Measurements from ENCODE around the gene CILP.
"Not testable (repeated sequence)": the region's sequence is repeated elsewhere in the genome, so short reads cannot be mapped to it uniquely, and the experiment has no call there.

The CILP gene, protein sequence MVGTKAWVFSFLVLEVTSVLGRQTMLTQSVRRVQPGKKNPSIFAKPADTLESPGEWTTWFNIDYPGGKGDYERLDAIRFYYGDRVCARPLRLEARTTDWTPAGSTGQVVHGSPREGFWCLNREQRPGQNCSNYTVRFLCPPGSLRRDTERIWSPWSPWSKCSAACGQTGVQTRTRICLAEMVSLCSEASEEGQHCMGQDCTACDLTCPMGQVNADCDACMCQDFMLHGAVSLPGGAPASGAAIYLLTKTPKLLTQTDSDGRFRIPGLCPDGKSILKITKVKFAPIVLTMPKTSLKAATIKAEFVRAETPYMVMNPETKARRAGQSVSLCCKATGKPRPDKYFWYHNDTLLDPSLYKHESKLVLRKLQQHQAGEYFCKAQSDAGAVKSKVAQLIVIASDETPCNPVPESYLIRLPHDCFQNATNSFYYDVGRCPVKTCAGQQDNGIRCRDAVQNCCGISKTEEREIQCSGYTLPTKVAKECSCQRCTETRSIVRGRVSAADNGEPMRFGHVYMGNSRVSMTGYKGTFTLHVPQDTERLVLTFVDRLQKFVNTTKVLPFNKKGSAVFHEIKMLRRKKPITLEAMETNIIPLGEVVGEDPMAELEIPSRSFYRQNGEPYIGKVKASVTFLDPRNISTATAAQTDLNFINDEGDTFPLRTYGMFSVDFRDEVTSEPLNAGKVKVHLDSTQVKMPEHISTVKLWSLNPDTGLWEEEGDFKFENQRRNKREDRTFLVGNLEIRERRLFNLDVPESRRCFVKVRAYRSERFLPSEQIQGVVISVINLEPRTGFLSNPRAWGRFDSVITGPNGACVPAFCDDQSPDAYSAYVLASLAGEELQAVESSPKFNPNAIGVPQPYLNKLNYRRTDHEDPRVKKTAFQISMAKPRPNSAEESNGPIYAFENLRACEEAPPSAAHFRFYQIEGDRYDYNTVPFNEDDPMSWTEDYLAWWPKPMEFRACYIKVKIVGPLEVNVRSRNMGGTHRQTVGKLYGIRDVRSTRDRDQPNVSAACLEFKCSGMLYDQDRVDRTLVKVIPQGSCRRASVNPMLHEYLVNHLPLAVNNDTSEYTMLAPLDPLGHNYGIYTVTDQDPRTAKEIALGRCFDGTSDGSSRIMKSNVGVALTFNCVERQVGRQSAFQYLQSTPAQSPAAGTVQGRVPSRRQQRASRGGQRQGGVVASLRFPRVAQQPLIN

DNA sequence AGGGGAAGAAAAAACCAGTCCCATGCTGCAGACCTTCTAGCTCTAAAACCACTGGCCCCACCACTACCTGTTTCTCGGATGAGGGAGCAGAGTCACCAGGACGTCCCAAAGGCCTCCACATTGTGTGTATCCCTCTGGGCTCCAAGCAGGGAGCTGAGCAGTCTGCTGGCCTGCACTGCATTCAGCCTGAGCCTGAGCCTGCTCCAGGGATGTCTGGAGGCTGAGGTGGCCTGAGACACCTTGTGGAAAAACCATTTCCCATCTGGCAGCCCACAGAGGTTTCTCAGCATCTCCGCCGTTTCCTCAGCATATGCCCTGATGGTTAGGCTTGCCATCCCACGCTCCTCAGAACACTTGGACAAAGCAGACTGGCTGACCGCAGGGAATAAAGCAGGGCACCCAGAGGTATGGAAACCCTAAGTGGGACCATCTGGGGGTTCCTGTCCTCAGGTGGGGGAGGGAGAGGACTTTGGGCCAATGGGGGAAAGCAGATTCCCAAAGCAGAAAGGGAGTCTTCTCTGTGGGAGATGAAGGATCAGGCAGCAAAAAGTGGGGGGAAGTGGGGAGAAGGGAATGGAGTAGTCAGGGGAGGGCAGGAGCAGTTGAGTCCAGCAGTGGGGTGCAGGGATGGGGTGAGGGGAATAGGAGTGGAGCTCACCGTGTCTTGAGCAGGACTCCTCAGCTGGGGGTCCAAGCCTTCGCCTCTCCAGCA lies at the start of gene CILP:
CILP (minus strand) TSS at position 704 of the 712 bp plus-strand sequence. CDS start 1,718 bp downstream, outside the sequence.
- no peak for DNase-seq

DNA sequence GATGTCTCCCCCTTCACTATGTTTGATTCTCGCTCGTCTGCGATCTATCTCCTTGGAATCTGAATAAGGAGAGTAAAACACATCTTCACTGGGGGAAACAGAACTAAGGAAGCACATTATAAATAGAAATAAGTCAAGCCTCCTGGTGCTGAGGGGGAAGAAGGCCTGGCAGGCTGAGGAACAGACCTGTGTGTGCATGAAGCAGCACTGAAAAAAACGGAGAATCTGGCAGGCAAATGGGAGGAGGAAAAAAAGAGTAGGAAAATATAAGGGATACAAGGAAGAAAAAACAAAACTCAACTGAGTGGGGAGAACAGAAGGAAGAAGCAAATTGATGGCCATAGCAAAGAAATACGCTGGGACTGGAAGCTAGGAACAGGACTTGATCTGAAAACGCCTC lies 49.7 kb upstream of the CILP start:
- no peak for DNase-seq

DNA sequence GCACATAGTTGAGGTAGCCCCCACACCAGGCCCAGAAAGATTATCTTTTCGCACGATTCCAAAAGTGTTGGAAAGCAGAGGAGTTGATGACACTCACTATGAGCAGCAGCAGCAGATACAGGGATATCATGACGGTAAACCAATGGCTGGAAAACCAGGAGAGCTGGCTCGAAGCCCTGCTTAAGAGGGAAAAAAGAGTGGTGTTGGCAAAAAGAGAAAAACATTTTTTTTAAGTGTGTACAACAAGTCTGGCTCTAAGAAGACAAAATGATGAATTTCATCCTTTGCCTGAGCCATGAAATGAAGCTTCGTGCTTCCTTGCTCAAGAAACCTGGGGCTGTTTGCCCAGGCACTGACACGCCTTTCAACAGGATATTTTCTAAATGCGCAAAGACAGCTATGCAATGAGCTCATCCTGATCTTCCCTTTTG lies 48.1 kb upstream of the CILP start:
- DNase-seq: no peak

DNA sequence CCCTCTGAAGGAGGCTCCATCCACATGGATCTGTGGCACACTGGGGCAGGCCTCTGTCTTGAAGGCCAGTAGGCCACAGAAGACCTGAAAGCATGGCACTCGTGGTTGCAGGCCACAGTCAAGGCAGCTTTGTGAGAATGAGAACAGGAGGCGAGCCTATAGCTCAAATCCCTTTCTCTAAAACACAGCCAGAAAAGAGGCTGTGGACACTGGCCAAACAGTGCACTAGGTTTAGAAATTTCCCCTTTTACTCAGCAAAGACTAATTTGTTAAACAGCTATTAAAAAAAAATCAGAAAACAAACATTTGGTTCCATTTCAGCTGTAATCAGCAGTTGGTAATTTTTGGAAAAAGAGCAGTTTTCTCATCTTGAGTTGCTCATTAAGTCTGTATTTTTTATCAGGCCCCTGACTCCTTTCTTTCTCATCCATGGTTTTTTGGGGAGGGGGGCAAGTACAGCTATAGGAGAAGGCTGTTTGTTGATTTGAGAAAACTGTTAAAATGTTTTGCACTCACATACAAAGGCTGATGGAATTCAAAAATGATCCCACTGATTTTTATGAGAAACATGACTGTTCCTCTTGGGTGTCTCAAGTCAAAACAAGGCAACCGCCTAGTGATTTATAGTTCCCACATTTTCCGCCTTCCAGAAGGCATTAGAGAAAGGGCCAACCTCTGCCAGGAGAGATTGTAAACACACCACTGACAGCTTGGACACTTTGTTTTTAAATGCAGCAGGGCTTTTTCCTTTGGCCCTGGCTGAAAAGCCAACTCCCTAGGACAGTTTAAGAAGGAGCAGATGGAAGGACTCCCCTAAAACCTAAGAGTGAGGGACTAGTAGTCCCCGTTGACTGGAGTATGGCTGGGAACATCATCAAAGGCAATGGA lies 47.3 kb upstream of the CILP start:
- DNase-seq: no peak

DNA sequence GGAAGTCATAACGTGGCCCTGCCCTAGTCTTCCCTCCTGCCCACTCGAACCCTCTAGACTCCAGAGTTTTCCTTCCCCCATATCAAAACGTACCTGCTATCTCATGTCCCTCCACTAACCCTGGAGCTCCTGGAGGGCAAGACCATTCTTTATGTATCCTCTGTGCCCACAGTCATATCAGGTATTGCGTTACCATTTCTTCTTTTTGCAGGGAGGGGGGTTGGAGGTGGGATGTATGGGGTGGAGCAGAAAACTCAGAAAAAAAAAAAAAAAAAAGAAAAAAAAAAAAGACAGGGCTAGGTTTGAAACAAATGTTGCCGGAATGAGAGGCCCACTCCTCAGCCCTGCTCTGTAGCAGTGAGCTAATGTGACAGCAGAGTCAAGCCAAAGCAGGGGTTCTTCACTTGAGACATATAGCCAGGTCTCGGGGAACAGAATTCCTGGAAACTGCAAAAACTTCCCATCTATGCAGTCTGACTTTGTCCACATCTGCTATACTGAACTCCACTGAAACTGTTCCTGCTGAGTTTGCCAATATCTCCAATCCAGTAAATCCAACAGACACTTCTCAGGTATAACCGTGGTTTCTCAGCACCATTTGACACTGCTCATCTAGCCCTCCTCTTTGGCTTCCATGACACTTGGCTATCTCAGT lies 44.3 kb upstream of the CILP start:
- no peak for DNase-seq

DNA sequence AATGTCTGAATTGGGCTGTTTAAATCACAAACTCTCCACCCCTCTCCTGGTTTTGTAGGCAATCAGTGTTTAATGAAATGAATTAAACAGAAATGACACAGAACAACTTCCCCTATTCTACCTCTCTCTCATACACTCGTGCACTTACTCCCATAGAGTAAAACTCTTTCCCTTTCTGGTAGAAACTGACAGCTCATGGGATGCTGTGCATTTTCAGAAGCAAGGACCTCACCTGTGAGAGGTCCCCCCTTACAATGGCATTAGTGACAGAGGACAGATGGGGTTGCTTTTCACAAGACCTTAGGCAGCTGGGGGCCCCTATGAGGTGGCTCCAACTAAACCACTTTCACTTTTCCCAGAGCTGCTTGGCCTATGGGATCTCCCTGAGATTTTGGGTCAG lies 43.5 kb upstream of the CILP start:
- DNase-seq: no peak

DNA sequence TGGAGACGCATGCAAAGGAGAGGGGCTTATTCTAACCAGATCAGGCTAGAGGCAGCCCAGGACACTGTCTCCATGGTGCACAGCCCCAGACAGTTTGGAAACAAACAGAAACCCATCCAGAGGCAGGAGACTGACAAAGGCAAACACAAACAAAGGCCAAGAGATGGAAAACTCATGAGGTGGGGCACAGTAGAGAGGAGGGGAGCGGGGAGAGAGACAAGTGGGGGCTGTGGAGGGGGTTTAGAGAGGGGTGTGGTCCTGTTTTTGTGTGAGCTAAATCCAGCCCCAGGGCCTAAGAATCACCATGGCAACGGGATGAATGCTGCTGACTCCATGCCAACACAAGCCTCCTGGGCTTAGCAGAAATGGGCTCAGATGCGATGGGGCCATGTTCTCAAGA lies 43.1 kb upstream of the CILP start:
- DNase-seq: no peak

DNA sequence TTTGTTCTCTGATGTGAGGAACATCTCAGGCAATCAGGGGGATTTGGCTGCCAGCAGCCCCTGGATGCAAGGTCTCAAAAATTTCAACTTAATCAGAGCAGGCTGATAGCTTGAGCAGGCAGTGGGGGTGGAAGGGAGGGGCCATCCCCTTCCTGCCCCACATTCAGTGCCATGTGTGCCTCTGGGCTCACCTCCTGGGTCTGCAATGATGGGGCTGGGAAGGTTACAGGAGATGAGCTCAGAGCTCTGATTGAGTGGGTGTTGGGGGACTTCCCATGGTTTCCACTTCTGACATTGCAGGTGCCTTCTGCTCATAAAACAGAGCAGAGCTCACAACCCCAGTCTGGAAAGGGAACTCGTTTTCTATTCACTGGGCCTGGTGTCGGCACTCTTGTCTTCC lies 38.4 kb upstream of the CILP start:
- DNase-seq: no peak

DNA sequence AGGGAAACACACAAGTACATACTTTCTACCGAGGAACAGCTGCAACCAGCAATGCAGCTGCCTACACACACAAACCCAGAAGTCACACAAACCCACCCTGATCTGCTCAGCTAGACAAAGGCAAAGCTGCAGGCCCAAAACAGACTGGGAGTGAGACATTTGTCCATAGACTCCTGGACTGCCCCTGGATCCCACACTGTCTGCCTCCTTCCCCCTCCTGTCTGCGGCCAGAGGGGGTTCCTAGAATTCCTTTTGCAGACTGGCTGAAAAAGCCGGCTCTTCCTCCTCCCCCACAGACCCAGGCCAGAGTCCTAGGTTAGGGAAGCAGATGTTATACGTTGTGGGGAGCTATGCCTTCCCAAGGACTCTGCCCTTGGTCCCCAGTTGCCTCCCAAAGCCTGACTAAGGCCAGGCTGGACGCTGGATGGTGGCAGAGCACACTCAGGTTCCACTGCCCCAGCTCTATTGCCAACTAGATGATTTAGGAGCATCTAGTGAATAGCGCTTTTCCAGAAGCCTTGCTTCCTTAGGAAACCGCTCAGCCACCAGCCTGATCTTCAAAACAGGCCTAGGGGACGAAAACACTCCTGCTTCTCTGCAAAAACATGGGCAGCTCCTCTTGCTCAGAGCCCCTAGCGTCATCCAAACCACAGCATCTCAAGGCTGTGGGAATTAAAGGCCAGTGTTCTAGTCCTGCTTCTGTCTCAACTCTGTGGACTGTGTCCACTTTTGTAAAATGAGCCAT lies 37.4 kb upstream of the CILP start:
- DNase-seq: no peak

DNA sequence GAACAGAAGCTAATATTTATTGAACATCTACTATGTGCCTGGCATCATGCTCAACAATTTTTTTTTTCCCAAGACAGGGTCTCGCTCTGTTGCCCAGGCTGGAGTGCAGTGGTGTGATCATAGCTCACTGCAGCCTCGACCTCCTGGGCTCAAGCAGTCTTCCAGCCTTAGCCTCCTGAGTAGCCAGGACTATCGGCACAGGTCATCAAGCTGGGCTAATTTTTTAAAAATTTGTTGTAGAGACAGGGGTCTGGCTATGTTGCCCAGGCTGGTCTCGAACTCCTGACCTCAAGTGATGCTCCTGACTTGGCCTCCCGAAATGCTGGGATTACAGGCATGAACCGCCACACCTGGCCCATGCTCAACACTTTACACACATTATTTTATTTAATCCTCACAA lies 35.7 kb upstream of the CILP start:
- DNase-seq: no peak

DNA sequence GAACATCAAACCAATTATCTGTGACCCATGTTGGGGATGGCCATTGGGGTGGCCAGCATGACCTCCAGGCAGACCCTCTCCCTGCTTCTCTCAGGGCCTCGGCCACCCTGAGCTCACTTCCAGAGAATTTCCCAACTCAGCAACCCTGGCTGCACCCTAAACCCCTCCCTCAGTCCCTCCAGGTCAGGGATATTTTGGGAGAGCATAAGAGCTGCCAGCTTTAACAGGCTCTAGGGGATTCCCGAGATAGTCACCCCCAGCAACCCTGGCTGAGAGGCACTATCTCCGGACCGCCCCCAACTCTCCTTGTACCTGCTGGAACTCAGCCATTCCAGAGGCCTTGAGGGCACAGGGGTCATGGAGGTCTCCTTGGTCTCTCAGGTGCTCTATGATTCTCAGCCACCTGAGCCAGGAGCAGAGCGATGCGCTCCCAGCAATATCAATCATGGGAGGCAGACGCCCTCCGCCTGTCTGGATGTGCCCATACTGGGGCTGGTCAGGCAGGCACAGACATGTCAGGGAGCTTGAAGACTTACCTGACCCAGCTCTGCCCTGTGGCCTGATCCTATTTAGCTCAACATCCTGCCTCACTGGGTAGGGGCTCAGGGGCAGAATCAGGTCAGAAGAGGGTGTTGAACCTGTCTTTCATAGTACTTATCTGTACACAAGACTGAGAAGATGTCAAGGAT lies 34.9 kb upstream of the CILP start:
- DNase-seq: no peak

DNA sequence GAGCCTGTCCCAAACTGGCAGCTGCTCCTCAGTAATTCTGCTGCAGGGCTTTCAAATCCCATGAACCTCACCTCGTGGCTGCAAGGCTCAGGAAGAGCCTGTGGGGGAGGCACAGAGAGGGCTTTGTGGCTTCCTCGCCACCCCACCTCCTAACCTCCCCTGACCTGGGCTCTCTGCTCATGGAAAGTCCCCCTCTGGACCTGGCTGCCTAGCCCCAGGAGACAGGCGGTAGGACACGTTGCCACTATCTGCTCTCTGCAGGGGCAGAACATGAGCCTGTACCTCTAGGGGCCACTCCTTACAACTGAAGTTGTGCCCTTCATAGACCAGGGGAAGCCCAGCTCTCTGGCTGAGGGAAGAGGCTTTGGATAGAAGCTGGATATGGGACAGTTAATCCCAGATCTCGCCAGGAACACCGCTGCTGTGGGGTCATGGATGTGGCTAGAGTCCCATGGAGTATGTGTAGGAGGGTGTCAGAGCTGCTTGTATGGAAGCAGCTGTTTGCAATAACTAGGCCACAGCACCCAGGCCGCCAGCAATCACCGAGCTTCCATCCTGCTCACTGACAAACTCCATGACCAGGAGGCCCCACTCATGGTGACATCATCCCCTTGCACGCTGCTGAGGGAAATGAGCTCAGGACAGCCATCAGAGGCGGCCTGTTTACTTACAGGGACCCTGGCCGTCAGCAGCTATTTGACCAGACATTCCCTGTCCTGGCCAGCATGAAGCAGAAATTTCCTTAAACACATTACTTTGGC lies 34.0 kb upstream of the CILP start:
- no peak for DNase-seq

DNA sequence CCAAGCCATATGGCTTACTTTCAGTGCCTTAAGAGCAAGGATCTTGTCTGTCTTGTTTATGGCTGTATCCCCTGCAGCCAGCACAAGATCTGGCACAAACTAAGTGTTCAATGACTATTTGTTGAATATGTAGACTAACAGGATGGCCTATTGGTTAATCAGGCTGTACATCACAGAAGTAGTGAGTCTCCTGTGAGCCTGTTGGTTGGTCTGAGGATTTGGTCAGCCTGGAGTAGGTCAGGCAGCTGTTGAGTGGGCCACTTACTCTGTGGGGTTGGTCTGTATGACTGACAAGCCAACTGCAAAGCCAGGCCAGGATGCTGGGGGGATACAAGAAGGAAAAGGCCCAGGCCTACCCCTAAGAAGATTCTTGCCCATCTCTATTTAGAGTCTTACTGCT lies 33.4 kb upstream of the CILP start:
- DNase-seq: no peak

DNA sequence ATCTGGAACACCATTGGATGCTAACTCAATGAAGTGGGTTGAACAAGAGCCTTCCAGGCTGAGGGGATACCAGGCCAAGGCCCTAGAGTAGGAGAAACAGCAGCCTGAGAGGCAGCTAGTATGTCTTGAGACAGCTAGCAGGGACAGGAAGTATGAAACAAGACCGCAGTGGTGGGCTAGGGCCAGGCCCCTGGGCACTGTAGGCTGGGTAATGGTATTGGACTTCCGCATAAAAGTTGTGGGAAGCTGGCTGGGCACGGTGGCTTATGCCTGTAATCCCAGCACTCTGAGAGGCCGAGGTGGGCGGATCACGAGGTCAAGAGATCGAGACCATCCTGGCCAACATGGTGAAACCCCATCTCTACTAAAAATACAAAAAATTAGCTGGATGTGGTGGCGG lies 25.2 kb upstream of the CILP start:
- not testable (repeated sequence) for DNase-seq

DNA sequence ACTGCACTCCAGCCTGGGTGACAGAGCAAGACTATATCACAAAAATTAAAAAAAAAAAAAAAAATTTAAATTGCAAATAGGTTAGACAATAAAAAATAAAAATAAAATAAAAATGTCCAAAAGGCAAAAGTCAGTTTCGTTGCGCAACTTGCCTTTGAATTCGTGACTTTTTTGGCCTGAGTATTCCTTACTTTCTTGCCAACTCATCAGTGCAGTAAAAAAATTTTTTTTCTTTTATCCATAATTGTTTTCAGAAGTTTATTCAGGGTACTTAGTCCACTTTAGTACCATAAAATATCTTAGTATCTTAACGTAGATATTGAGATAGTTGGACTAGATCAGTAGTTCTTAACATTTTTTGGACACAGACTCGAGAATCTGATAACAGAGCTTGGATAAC lies 22.4 kb upstream of the CILP start:
- no peak for DNase-seq

DNA sequence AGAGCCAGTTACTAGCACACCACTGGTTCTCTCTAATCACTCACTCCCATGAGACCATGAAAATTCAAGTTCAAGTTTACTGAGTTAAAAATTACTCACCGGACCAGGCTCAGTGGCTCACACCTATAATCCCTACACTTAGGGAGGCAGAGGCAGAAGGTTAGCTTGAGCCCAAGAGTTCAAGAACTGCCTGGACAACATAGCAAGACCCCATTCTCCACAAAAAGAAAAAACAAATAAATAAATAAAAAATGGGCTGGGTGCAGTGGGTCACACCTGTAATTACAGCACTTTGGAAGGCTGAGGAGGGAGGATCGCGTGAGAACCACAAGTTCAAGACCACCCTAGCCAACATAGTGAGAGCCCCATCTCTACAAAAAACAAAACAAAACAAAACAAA lies 21.2 kb upstream of the CILP start:
- no peak for DNase-seq

DNA sequence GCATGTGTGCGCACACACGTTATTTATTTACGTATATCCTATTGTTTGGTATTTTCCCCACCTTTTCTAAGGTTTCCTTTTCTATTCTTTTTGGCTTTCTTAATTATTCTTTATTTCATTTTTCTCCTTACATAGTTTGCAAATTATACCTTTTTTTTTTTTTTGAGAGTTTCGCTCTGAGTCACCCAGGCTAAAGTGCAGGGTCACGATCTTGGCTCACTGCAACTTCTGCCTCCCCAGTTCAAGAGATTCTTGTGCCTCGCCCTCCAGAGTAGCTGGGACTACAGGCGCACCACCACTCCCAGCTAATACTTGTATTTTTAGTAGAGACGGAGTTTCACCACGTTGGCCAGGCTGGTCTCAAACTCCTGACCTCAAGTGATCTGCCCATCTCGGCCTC lies 20.0 kb upstream of the CILP start:
- no peak for DNase-seq

DNA sequence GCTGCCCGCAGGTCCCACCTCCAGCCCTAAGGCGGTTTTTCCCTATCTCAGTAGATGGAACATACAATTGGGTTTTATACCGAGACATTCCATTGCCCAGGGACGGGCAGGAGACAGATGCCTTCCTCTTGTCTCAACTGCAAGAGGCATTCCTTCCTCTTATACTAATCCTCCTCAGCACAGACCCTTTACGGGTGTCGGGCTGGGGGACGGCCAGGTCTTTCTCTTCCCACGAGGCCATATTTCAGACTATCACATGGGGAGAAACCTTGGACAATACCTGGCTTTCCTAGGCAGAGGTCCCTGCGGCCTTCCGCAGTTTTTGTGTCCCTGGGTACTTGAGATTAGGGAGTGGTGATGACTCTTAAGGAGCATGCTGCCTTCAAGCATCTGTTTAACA lies 15.6 kb upstream of the CILP start:
- not testable (repeated sequence) for DNase-seq

DNA sequence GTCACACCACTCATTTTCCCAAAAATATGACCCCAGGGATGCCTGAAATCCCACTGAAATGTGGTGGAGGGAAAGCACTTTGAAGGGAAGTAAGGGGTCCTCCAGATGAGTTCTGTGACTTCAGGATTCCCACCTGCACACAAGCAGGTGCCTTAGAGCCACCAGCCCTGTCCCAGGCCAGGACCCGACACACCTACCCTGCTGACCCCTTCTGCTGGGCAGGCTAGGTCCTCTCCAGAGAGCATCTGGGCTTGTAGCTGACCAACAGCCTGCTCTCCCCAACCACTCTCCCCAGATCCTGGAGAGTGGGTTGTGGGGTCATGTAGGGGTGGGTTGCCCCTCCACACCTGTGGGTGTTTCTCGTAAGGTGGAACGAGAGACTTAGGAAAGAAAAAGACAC lies 14.9 kb upstream of the CILP start:
- DNase-seq: no peak
